Caco-2 (cell line): ENCODE measurements around the gene GALNTL6. TPM values are rescaled to one million over a fixed set of nuclear protein-coding genes. Genes with fewer than 3 reads are reported as not detected.

Experiments used
- BruUV-seq: library from RNA; stranded (reverse); fragments of 400-500 nt; replicated peaks from 2 replicates; lab custom pipeline; 2021; lab: Mats Ljungman, UMichigan
- CTCF ChIA-PET: fragments of 300-600 bp; sonication (Branson Sonifier 250); formaldehyde crosslinking; loops from one replicate; lab custom pipeline; 2022; ENCODE audit warnings: antibody characterized with exemption; lab: Charles Lee
- POLR2A ChIA-PET: fragments of 300-600 bp; sonication (Branson Sonifier 250); formaldehyde crosslinking; loops from one replicate; lab custom pipeline; 2022; ENCODE audit warnings: antibody characterized with exemption; lab: Charles Lee
- DNase-seq, 2 experiments: peaks; one replicate each; pipeline versions ENCODE4 v3.0.0 to v3.0.0-alpha.2; 2020 to 2022
- H3K27me3 ChIP-seq: replicated peaks from 2 replicates; pipeline ENCODE4 v1.6.0; 2011; ENCODE audit warnings: low read length; ENCODE audit not compliant: control insufficient read depth, insufficient read depth
- H3K36me3 ChIP-seq: 2 replicates; pipeline ENCODE4 v1.5.1; 2011; ENCODE audit warnings: low read length; ENCODE audit not compliant: control insufficient read depth, insufficient read depth
- H3K4me1 ChIP-seq: fragments of 250-450 bp; sonication (Bioruptor Pico); 2 replicates; pipeline ENCODE4 v1.5.1; 2020; ENCODE audit warnings: mild to moderate bottlenecking
- H3K4me3 ChIP-seq: 2 replicates; pipeline ENCODE4 v1.5.1; 2011; ENCODE audit warnings: low read depth, mild to moderate bottlenecking, control low read depth, low read length
- H3K9me3 ChIP-seq: fragments of 250-450 bp; sonication (Bioruptor Pico); 2 replicates; pipeline ENCODE4 v1.5.1; 2020; ENCODE audit warnings: mild to moderate bottlenecking, moderate library complexity
- H3K27ac Mint-ChIP-seq: one replicate; pipeline ENCODE4 v1.8.0; 2022; ENCODE audit warnings: mixed read lengths; ENCODE audit not compliant: unreplicated experiment
- H3K27me3 Mint-ChIP-seq: one replicate; pipeline ENCODE4 v1.8.0; 2022; ENCODE audit warnings: mixed read lengths; ENCODE audit not compliant: insufficient read depth, unreplicated experiment
- H3K36me3 Mint-ChIP-seq: one replicate; pipeline ENCODE4 v1.8.0; 2022; ENCODE audit warnings: mild to moderate bottlenecking, mixed read lengths; ENCODE audit not compliant: insufficient read depth, unreplicated experiment
- H3K4me1 Mint-ChIP-seq: one replicate; pipeline ENCODE4 v1.8.0; 2022; ENCODE audit warnings: low read depth, mixed read lengths; ENCODE audit not compliant: unreplicated experiment
- H3K4me3 Mint-ChIP-seq: one replicate; pipeline ENCODE4 v1.8.0; 2022; ENCODE audit warnings: mild to moderate bottlenecking, moderate library complexity, mixed read lengths; ENCODE audit not compliant: unreplicated experiment
- H3K9me3 Mint-ChIP-seq: one replicate; pipeline ENCODE4 v1.8.0; 2022; ENCODE audit warnings: mixed read lengths; ENCODE audit not compliant: unreplicated experiment
- CTCF ChIP-seq, 2 experiments: fragments of 200-600 bp in 1 of 2; IDR thresholded peaks; 1 replicate in 1 of 2; 2 replicates in 1 of 2; pipeline versions ENCODE4 v1.5.1 to v1.8.0; 2011 to 2022; ENCODE audit warnings: antibody characterized with exemption in 1 of 2, control low read depth in 1 of 2, inconsistent platforms in 1 of 2, low read depth in 1 of 2, low read length in 1 of 2, mild to moderate bottlenecking in 1 of 2, moderate library complexity in 1 of 2; ENCODE audit not compliant: insufficient read depth in 1 of 2, severe bottlenecking in 1 of 2, unreplicated experiment in 1 of 2
- intact Hi-C: fragments of 100-400 bp; cut with micrococcal nuclease; formaldehyde crosslinking; loops from one replicate; pipeline ENCODE4 v1.10.0; 2022; ENCODE audit not compliant: unreplicated experiment
- total RNA-seq: library from RNA; stranded (reverse); gene quantifications from 2 replicates; pipeline ENCODE4 v1.2.3, GENCODE V29; 2022

The GALNTL6 gene
- total RNA-seq, 1 experiment from 2014 or later: not detected

GRCh38 chr4:172515266-172515879 is 702.2 kb downstream of the GALNTL6 start:
- no peak for TF ChIP-seq CTCF (IDR thresholded peaks at IDR 0.05; ENCODE audit: insufficient read depth in 1 of 2, low read depth in 1 of 2, low read length in 1 of 2, severe bottlenecking in 1 of 2, unreplicated experiment in 1 of 2)
- no peak for DNase-seq
- Mint-ChIP-seq H3K27ac (no peak overlapping the region), H3K36me3 (no peaks in the 10 kb centered on the region), H3K4me1 (no peaks in the 10 kb centered on the region), H3K4me3 (no peak overlapping the region), H3K9me3 (no peaks in the 10 kb centered on the region), H3K27me3 (no peaks in the 10 kb centered on the region)
- Histone ChIP-seq H3K9me3 (no peaks in the 10 kb centered on the region), H3K36me3 (no peaks in the 10 kb centered on the region), H3K4me3 (no peak overlapping the region), H3K4me1 (no peaks in the 10 kb centered on the region), H3K27me3 (no peaks in the 10 kb centered on the region)
- CTCF ChIA-PET: no interaction called here
- no TSS peak for BruUV-seq
- intact Hi-C loops: no loop called here
- POLR2A ChIA-PET: no interaction called here

- CTCF ChIA-PET: no interaction called here
- Mint-ChIP-seq H3K4me3 (no peak overlapping the region), H3K27ac (no peak overlapping the region), H3K4me1 (no peaks in the 10 kb centered on the region), H3K27me3 (no peaks in the 10 kb centered on the region), H3K9me3 (no peaks in the 10 kb centered on the region), H3K36me3 (no peaks in the 10 kb centered on the region)
- Histone ChIP-seq H3K4me1 (no peaks in the 10 kb centered on the region), H3K36me3 (no peaks in the 10 kb centered on the region), H3K9me3 (no peaks in the 10 kb centered on the region), H3K4me3 (no peak overlapping the region), H3K27me3 (no peaks in the 10 kb centered on the region)
- TF ChIP-seq CTCF (IDR thresholded peaks at IDR 0.05; ENCODE audit: insufficient read depth in 1 of 2, low read depth in 1 of 2, low read length in 1 of 2, severe bottlenecking in 1 of 2, unreplicated experiment in 1 of 2): no peak
- intact Hi-C loops: no loop called here
- BruUV-seq: no TSS peak
- DNase-seq: no peak
- POLR2A ChIA-PET: no interaction called here
Measured at GRCh38 chr4:172517391-172517790, 704.2 kb downstream of the GALNTL6 start.

- Mint-ChIP-seq H3K27ac (no peak overlapping the region), H3K27me3 (no peaks in the 10 kb centered on the region), H3K9me3 (no peaks in the 10 kb centered on the region), H3K4me1 (no peaks in the 10 kb centered on the region), H3K36me3 (no peaks in the 10 kb centered on the region), H3K4me3 (no peak overlapping the region)
- intact Hi-C loops: no loop called here
- POLR2A ChIA-PET: no interaction called here
- Histone ChIP-seq H3K36me3 (no peaks in the 10 kb centered on the region), H3K9me3 (no peaks in the 10 kb centered on the region), H3K27me3 (no peaks in the 10 kb centered on the region), H3K4me1 (no peaks in the 10 kb centered on the region), H3K4me3 (no peak overlapping the region)
- TF ChIP-seq CTCF (IDR thresholded peaks at IDR 0.05; ENCODE audit: insufficient read depth in 1 of 2, low read depth in 1 of 2, low read length in 1 of 2, severe bottlenecking in 1 of 2, unreplicated experiment in 1 of 2): no peak
- CTCF ChIA-PET: no interaction called here
- no peak for DNase-seq
- no TSS peak for BruUV-seq
Measured at GRCh38 chr4:172521248-172521647, 708.0 kb downstream of the GALNTL6 start.
